D721Med (cell line): Measurements from ENCODE around the gene RPS4Y1.
"Not testable (repeated sequence)": the region's sequence is repeated elsewhere in the genome, so short reads cannot be mapped to it uniquely, and the experiment has no call there.

Experiments used
- DNase-seq: peaks from one replicate; pipeline ENCODE4 v3.0.0; 2011; ENCODE audit warnings: low spot score; ENCODE audit not compliant: insufficient read length
- FAIRE-seq: peaks from 2 replicates; lab custom pipeline; 2011; peaks lifted over from hg19 to GRCh38; lab: Jason Lieb, UNC
- TF ChIP-seq, protein P1 (sequence below): IDR thresholded peaks from 2 replicates; pipeline ENCODE4 v1.5.1; 2012; ENCODE audit warnings: mild to moderate bottlenecking, control low read depth; ENCODE audit not compliant: insufficient read depth; ENCODE audit errors: missing control alignments

RPS4Y1 gene

GRCh38 chrY:2841471-2841893, at the start of gene RPS4Y1:
Gene RPS4Y1 (plus strand): TSS chrY:2841602. CDS start chrY:2841625, 23 bp downstream.
- DNase-seq (no peak), FAIRE-seq (no peak)
- TF ChIP-seq, protein P1, sequence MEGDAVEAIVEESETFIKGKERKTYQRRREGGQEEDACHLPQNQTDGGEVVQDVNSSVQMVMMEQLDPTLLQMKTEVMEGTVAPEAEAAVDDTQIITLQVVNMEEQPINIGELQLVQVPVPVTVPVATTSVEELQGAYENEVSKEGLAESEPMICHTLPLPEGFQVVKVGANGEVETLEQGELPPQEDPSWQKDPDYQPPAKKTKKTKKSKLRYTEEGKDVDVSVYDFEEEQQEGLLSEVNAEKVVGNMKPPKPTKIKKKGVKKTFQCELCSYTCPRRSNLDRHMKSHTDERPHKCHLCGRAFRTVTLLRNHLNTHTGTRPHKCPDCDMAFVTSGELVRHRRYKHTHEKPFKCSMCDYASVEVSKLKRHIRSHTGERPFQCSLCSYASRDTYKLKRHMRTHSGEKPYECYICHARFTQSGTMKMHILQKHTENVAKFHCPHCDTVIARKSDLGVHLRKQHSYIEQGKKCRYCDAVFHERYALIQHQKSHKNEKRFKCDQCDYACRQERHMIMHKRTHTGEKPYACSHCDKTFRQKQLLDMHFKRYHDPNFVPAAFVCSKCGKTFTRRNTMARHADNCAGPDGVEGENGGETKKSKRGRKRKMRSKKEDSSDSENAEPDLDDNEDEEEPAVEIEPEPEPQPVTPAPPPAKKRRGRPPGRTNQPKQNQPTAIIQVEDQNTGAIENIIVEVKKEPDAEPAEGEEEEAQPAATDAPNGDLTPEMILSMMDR = no peak

- TF ChIP-seq, protein P1 = no peak
- FAIRE-seq (no peak), DNase-seq (no peak)
Observed at GRCh38 chrY:2796977-2797523, 44.4 kb upstream of the RPS4Y1 start.

DNA sequence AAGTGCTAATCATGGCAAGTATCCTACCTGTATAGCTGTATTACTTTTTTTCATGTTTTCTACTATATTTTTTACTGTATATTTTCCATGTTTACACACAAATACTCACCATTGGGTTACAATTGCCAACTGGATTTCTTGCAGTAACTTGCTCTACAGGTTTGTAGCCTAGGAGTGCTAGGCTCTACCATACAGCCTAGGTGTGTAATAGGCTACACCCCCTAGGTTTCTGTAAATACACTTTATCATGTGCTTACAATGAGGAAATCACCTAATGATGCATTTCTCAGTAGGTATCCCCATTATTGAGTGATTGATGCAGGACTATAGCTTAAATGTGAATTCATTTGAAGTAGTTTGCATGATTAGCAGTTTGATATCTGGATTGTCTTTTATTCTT, 43.4 kb upstream of the RPS4Y1 start:
- TF ChIP-seq, protein P1 = no peak
- FAIRE-seq = no peak

DNA sequence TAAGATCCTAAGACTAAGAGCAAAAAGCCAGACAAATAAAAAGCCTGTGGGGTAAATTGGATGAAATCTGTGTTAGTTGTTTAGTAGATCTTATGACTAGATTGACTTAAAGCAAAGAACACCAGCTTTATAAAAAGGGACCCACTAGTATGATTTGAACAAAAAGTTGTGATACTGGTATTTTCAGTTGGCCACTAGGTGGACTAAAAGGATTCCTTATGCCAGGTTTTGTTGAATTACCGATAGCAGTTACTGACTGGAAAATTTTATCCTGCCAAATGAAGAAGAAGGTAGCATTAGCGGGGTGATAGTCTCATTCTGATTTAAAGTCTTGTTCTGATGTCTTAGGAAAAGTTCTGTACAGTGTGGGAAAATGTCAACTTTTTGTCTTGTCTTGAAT, 41.2 kb upstream of the RPS4Y1 start:
- DNase-seq = no peak

More for the DNA sequence above, 43.4 kb upstream of the RPS4Y1 start:
- DNase-seq = no peak

DNA sequence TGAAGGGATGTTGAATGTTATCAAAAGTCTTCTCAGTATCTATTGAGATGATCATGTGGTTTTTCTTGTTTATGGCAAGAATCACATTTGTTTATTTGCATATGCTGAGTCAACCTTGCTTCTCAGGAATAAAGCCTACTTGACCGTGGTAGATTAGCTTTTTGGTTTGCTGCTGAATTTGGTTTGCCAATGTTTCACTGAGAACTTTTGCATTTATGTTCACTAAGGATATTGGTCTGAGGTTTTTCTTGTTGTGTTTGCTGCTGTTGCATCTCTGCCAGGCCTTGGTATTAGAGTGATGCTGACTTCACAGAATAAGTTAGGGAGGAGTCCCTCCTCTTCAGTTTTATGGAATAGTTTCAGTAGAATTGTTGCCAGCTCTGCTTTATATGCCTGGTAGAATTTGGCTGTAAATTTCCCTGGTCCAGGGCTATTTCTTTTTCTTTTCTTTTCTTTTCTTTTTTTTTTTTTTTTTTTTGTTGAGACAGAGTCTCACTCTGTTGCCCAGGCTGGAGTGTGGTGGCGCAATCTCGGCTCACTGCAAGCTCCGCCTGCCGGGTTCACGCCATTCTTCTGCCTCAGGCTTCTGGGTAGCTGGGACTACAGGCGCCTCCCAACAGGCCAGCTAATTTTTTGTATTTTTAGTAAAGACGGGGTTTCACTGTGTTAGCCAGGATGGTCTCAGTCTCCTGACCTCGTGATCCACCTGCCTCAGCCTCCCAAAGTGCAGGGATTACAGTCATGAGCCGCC, 24.1 kb upstream of the RPS4Y1 start:
- not testable (repeated sequence) for FAIRE-seq, DNase-seq

More for the DNA sequence above, 41.2 kb upstream of the RPS4Y1 start:
- no peak for FAIRE-seq
- TF ChIP-seq, protein P1 = peak; percentile 30

DNA sequence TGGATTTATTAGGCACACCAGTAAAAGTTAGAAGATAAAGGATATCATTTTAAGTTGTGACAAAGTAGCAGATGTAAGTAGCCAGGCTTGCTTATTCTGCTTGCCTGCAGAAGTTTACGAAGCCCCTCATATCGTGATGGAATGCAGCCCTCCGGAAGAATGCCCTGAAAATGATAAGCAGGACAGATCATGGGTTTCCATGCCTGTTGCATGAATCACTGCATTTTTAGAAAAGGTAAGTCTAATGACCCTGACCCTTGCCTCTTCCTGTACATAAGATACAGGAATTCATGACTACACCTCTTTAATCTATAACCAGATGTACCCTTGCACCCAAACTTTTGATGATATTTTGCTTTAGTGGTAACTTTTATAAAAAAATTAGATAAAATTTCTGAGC, 16.9 kb upstream of the RPS4Y1 start:
- FAIRE-seq = no peak
- TF ChIP-seq, protein P1 = no peak
- no peak for DNase-seq

DNA sequence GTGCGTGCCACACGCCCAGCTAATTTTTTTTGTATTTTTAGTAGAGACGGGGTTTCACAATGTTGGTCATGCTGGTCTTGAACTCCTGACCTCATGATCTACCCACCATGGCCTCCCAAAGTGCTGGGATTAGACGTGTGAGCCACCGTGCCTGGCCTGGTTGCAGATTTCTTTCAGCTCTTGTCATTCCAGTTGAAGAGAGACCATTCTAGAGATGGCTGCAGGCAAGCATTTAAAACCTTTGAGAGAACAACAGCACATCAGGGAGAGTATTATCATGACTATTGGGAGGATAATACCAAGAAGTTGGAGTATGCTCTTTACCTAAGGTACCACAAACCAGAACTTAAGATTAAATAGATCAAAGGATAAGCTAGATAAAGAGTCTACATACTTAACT, 12.9 kb upstream of the RPS4Y1 start:
- TF ChIP-seq, protein P1 = no peak
- no peak for DNase-seq
- FAIRE-seq = no peak
